Globus pallidus (tissue), 1 donor: ENCODE results near the gene OTOG.

Source experiments
- DNase-seq: peaks from one replicate; pipeline ENCODE4 v3.0.0-alpha.2; 2015; ENCODE audit warnings: low spot score

Gene OTOG

GRCh38 chr11:17519061-17519885, 27.8 kb upstream of the OTOG start:
- peak; percentile 88 for DNase-seq

GRCh38 chr11:17521106-17521900, 25.8 kb upstream of the OTOG start:
- no peak for DNase-seq

DNA sequence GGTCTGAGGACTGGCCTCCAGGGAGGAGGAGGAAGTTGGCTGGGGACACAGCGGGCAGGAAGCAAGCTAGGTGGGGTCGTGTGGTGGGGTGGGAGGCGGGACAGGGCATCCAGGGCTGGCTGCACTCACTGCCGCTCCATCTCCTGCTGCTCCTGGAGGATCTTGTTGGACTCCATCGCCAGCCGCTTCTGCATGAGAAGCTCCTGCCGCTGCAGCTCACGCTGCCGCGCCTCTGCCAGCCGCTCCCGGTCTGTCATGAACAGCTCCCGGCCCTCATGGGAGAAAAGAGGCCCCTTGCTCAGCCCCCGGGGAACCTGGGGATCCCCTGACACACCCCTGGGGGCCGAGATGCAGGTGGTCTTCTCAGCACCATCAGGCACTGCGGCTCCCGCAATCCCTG, 24.4 kb upstream of the OTOG start:
- no peak for DNase-seq

GRCh38 chr11:17524221-17524620, 22.8 kb upstream of the OTOG start:
- no peak for DNase-seq

DNA sequence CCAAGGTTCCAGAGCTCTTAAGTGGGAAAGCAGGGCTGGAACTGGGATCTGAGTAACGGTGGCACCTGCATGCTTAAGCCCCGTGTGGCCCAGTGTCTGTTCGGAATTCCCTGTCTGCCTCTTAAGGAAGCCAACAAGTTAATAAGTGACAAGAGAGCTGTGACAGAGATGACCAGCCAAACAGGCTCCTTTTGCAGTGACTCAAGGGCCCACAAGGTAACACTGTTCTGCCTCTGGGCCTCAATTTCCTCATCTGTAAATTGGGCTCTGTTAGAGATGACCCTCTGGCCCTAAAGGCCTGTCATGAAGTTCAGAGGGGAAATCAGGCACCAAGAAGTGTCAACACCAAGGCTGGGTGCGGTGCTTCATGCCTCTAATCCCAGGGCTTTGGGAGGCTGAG, 21.5 kb upstream of the OTOG start:
- no peak for DNase-seq

DNA sequence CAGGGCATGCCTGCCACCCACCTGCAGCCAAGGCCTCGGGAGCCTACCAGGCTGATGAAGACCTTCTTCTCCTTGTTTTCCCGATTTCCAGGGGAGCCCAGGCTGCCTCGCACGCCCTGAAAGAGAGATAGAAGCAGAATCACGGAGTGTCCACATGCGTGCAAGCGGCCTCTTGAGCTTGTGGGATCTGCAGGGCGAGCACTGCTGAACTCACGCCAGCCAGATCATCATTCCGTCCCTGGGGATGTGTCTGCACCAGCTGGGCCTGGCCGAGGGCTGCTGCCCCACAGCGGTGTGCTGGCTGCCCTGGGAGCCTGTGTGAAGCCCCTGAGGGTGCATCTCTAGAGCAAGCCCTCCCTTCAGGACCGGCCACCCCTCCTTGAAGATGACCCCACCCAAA, 20.7 kb upstream of the OTOG start:
- DNase-seq: no peak

DNA sequence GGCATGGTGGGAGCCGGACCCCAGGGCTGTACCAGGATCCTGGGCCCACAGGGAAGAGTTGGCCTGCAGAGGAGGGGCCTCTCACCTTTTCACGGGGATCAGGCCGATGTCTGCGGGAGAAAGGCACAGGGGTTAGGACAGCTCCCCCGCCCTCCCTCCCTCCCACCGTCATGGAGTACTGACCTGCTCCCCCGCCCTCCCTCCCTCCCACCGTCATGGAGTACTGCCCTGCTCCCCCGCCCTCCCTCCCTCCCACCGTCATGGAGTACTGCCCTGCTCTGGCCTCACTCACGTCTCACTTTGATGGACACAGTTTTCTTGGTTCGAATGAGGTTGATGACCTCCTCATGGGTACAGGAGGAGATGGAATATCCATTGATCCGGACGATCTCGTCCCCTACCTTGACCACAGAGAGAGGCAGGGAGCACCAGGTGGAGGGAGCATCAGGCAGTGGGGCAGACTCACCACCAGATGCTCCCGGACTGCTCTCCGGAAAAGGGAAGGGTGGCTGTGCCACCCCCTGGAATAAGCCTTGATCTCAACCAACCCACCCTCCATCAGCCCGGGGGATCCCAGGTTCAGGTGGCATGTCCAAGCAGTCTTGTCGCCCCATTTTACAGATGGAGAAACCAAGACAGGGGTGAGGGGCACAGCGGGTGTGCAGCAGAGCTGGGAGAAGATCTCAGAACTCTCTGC, 20.0 kb upstream of the OTOG start:
- DNase-seq: no peak

GRCh38 chr11:17527628-17527995, 19.4 kb upstream of the OTOG start:
- no peak for DNase-seq

GRCh38 chr11:17528181-17528691, 18.8 kb upstream of the OTOG start:
- DNase-seq: peak; percentile 71

- no peak for DNase-seq
These were observed 17.9 kb upstream of the OTOG start for GRCh38 chr11:17528906-17529843.

GRCh38 chr11:17529844-17530185, 17.2 kb upstream of the OTOG start:
- peak; percentile 54 for DNase-seq

DNA sequence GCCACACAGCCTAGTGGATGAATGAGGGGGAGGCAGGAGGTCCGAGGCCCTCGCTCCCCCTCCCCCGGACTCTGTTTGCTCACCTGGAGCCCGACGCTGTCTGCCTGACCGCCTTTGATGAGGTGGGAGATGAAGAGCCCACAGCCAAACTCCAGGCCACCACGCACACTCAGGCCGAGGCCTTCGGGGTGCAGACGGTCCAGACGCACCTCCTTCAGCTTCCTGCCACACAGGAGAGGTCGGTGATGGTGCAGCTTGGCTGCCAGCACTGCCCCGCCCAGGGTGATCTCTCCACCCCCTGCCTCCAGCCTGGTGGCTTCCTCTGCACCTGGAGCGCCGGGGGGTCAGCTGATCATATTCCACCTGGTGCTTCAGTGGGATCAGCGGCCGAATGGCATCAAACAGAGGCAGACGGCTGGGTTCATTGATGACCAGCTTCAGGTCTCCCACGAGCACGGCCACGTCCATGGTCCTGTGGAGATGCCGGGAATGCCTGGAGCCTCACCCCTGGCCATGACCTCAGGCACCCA, 15.9 kb upstream of the OTOG start:
- DNase-seq: no peak

- DNase-seq: no peak
These were observed 15.4 kb upstream of the OTOG start for GRCh38 chr11:17531636-17532113.

- no peak for DNase-seq
These were observed 14.3 kb upstream of the OTOG start for GRCh38 chr11:17532784-17533183.

GRCh38 chr11:17533341-17533740, 13.7 kb upstream of the OTOG start:
- no peak for DNase-seq

GRCh38 chr11:17533778-17534415, 13.2 kb upstream of the OTOG start:
- DNase-seq: no peak

GRCh38 chr11:17535488-17535887, 11.6 kb upstream of the OTOG start:
- no peak for DNase-seq

DNA sequence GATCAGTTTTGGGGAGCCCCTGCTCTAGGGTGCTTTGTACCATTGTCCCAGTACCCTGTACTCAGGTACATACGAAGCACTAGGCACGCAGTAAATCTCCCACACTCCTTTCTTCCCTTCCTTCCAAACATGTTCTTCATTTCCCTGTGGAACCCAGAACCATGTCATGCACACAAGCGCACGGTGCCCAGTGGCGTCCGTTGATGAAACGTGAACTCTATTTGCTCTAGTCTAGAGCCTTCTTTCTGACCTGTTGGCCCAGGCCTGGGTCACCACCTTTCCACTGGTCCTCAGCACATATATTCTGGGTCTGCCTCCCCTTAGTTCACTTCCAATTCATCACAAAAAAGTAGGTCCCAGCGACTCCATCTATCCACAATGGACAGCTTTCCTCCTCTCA, 9.8 kb upstream of the OTOG start:
- DNase-seq: no peak

DNA sequence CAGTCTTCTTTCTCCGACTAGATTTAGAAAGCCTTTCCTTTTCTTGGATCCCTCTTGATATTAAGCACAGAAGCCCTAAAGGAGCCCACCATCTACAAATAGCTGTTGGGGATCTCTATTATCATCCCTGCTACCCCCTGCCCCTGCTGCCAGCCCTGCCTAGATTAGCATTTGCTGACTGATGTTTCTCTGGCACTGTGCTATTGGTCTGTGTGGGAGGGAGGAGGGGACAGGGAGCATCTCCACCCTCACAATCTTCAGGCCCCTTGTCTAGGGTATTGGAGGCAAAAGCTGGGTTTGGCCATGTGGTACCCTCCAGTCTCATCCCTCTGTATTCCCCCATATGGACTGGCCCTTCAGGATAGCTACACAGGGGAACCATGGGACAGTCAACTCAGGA, 9.0 kb upstream of the OTOG start:
- no peak for DNase-seq

DNA sequence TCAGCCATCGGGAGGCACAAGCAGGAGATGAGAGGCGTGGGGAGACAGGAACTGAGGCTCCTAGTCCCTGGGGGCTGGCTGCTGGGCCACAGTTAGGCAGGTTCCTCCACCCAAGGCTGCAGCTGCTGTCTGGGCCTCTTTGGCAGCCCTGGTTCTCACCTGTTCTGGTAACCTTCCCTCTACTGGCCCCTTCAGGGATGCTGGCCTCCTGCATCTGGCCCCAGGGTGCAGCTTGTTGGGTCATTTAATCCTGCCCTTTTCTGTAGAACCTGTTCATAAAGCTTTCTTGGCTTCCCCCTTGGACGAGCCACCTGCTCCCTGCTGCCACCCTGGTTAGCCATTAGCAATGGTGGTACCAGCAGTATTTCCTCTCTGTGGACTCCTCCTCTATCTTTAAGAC, 8.3 kb upstream of the OTOG start:
- DNase-seq: no peak

DNA sequence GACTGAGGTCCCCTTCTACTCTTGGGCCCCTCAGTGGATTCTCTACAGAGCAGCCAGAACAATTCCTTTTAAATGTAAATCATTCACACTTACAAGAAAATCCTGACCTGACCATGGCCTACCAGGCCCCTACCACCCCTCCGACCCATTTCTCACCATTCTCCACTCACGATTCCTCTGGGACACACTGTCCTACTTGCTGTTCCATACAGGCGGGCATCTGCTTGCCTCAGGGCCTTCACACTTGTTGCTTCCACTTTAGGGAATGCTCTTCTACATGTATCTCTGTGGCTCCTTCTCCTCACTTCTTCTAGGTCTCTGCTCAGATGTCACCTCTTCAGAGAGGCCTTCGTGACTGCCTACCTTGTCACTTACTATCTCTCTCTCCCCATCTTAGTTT, 6.3 kb upstream of the OTOG start:
- no peak for DNase-seq
